Calu3 (cell line): ENCODE data around the gene BET1. TPM values are rescaled to one million over a fixed set of nuclear protein-coding genes. Genes with fewer than 3 reads are reported as not detected.

Source experiments
- BruUV-seq: library from RNA; stranded (reverse); fragments of 400-500 nt; replicated peaks from 2 replicates; lab custom pipeline; 2021; lab: Mats Ljungman, UMichigan
- CTCF ChIA-PET: fragments of 300-600 bp; sonication (Branson Sonifier 250); formaldehyde crosslinking; loops from one replicate; lab custom pipeline; 2022; ENCODE audit warnings: antibody characterized with exemption; lab: Charles Lee
- DNase-seq: peaks from one replicate; pipeline ENCODE4 v3.0.0; 2022
- H3K27ac Mint-ChIP-seq: one replicate; pipeline ENCODE4 v1.8.0; 2022; ENCODE audit warnings: mixed read lengths; ENCODE audit not compliant: unreplicated experiment
- H3K27me3 Mint-ChIP-seq: one replicate; pipeline ENCODE4 v1.8.0; 2022; ENCODE audit warnings: mixed read lengths; ENCODE audit not compliant: unreplicated experiment
- H3K36me3 Mint-ChIP-seq: one replicate; pipeline ENCODE4 v1.8.0; 2022; ENCODE audit warnings: mild to moderate bottlenecking, moderate library complexity, mixed read lengths; ENCODE audit not compliant: insufficient read depth, unreplicated experiment
- H3K4me1 Mint-ChIP-seq: one replicate; pipeline ENCODE4 v1.8.0; 2022; ENCODE audit warnings: mild to moderate bottlenecking, low read depth, mixed read lengths; ENCODE audit not compliant: unreplicated experiment
- H3K4me3 Mint-ChIP-seq: one replicate; pipeline ENCODE4 v1.8.0; 2022; ENCODE audit warnings: mild to moderate bottlenecking, low read depth, moderate library complexity, mixed read lengths; ENCODE audit not compliant: unreplicated experiment
- H3K9me3 Mint-ChIP-seq: one replicate; pipeline ENCODE4 v1.8.0; 2022; ENCODE audit warnings: low read depth, mixed read lengths; ENCODE audit not compliant: unreplicated experiment
- CTCF ChIP-seq: fragments of 200-600 bp; IDR thresholded peaks from one replicate; pipeline ENCODE4 v1.8.0; 2022; ENCODE audit warnings: antibody characterized with exemption; ENCODE audit not compliant: unreplicated experiment
- intact Hi-C: fragments of 100-400 bp; cut with micrococcal nuclease; formaldehyde crosslinking; loops from one replicate; pipeline ENCODE4 v1.10.0; 2022; ENCODE audit not compliant: unreplicated experiment
- total RNA-seq: library from RNA; stranded (reverse); gene quantifications from 2 replicates; pipeline ENCODE4 v1.2.3, GENCODE V29; 2022

BET1 gene
- total RNA-seq, 1 experiment from 2014 or later, result 18.7 TPM

DNA sequence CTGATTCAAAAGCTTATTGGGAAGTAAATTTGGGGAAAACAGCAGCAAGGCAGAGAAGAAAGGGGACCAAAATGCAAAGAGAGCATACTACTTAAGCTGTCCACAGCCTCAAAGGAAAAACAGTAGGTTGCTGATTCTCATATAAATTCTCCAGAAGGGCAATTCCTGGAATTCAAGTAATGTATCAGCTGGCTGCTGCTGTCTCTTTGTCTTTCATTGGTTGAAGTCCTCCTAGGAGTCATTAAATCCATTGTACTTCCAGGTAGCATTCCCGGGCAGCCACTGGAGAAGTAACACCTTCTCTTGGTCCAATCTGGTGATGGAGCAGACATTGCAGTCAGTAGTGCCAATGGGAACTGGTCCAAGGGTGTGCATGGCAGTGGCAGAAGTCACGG is 22.7 kb downstream of the BET1 start:
- CTCF ChIA-PET, result no interaction called here
- no TSS peak for BruUV-seq

GRCh38 chr7:93980744-93981479 is 23.2 kb downstream of the BET1 start:
- no peak for DNase-seq
- no peak overlapping the region for H3K4me3 Mint-ChIP-seq
- no peaks in the 10 kb centered on the region for H3K9me3 Mint-ChIP-seq
- H3K4me1 Mint-ChIP-seq, result no peaks in the 10 kb centered on the region
- H3K36me3 Mint-ChIP-seq, result no peaks in the 10 kb centered on the region
- no peaks in the 10 kb centered on the region for H3K27me3 Mint-ChIP-seq
- intact Hi-C loops, result no loop called here
- TF ChIP-seq CTCF, result no peak
- no TSS peak for BruUV-seq
- CTCF ChIA-PET, result no interaction called here
- H3K27ac Mint-ChIP-seq, result no peak overlapping the region

More for the DNA sequence above, 22.7 kb downstream of the BET1 start:
- H3K27ac Mint-ChIP-seq, result no peak overlapping the region
- intact Hi-C loops, result no loop called here
- H3K27me3 Mint-ChIP-seq, result no peaks in the 10 kb centered on the region
- H3K36me3 Mint-ChIP-seq, result no peaks in the 10 kb centered on the region
- H3K9me3 Mint-ChIP-seq, result no peaks in the 10 kb centered on the region
- DNase-seq, result no peak
- H3K4me1 Mint-ChIP-seq, result no peaks in the 10 kb centered on the region
- no peak for TF ChIP-seq CTCF
- H3K4me3 Mint-ChIP-seq, result no peak overlapping the region

DNA sequence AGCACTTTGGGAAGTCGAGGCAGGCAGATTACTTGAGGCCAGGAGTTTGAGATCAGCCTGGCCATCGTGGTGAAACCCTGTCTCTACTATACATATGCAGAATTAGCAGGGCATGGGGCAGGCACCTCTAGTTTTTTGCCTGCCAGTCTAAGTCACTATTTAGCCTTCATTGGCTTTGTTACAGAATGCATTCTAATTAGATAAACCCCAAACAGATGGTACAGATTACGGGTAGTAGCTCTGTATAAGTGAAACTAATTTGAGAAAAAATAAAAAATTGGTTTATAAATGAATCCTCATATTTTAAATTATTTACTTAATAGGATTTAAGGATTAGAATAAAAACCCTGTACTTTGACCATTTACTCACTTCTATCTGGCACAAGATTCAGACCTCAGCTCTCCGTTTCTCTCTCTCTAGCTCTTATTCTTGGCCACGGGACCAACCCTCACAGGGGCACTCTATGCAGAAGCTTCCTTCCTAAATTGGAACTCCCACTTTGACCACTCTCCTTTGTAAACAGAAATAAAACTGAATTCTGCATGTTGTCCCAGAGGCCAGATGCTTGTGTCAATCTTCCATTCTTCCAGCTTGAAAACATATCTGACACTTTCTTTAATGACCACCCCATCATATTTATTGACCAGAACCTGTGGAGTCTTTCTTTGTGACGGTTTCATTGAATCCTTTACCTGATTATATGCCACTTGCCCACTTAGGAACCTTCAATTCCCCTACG is 26.8 kb downstream of the BET1 start:
- H3K36me3 Mint-ChIP-seq, result no peaks in the 10 kb centered on the region
- CTCF ChIA-PET, result no interaction called here
- no peaks in the 10 kb centered on the region for H3K27me3 Mint-ChIP-seq
- no peak overlapping the region for H3K4me3 Mint-ChIP-seq
- no peak overlapping the region for H3K27ac Mint-ChIP-seq
- DNase-seq, result no peak
- H3K9me3 Mint-ChIP-seq, result no peaks in the 10 kb centered on the region
- intact Hi-C loops, result no loop called here
- H3K4me1 Mint-ChIP-seq, result no peaks in the 10 kb centered on the region
- TF ChIP-seq CTCF, result no peak
- no TSS peak for BruUV-seq

DNA sequence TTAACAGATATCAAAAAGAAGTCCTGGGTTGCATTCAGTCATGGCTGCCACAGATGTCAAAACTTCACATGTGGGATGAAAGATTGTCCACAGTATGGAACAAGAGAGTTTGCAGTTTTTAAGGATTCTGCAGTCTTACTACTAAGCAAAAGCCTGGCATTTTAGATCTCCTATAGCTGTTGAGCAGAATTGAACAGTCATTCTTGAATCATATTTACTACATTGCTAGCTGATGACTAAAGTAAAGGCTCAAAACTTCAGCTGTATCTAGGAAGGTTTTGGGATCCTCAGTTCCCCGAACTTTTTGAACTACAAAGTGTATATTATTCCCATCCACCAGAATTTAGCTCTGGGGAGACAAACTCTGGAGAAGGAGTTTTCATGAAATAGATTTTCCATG is 31.0 kb downstream of the BET1 start:
- no TSS peak for BruUV-seq
- no peak for DNase-seq
- Mint-ChIP-seq H3K4me1 (no peaks in the 10 kb centered on the region), H3K9me3 (no peaks in the 10 kb centered on the region), H3K4me3 (no peak overlapping the region), H3K27ac (no peak overlapping the region), H3K36me3 (no peaks in the 10 kb centered on the region), H3K27me3 (no peaks in the 10 kb centered on the region)
- CTCF ChIA-PET, result no interaction called here
- intact Hi-C loops, result no loop called here
- no peak for TF ChIP-seq CTCF
